Natural killer cell (primary cell): ENCODE data around the gene PPP5C. TPM values are rescaled to one million over a fixed set of nuclear protein-coding genes. Genes with fewer than 3 reads are reported as not detected.
"Not testable (repeated sequence)": the region's sequence is repeated elsewhere in the genome, so short reads cannot be mapped to it uniquely, and the experiment has no call there.

Experiments
- ATAC-seq, 3 donors: fragments of 150-1000 bp in 2 of 3; fragments of 200-7000 bp in 1 of 3; cut with Tn5 transposase; 1 replicate in 1 of 3; 2 replicates in 2 of 3; pipeline ENCODE4 v1.10.0; 2021; ENCODE audit warnings: mild to moderate bottlenecking in 2 of 3, moderate library complexity in 2 of 3
- DNase-seq, 2 donors: peaks; one replicate each; pipeline versions ENCODE4 v3.0.0 to v3.0.0-alpha.2; 2013 to 2021; ENCODE audit warnings: mixed read lengths in 1 of 2
- H3K27ac ChIP-seq: one replicate; pipeline ENCODE4 v1.5.1; 2013; ENCODE audit warnings: mild to moderate bottlenecking, low read length
- H3K27me3 ChIP-seq: one replicate; pipeline ENCODE4 v1.6.1; 2013; ENCODE audit warnings: low read length; ENCODE audit not compliant: control insufficient read depth, insufficient read depth
- H3K36me3 ChIP-seq: one replicate; pipeline ENCODE4 v1.6.1; 2013; ENCODE audit warnings: low read length; ENCODE audit not compliant: control insufficient read depth, insufficient read depth
- H3K4me1 ChIP-seq: one replicate; pipeline ENCODE4 v1.6.1; 2013; ENCODE audit warnings: low read length; ENCODE audit not compliant: control insufficient read depth, insufficient read depth
- H3K4me3 ChIP-seq: one replicate; pipeline ENCODE4 v1.5.1; 2013; ENCODE audit warnings: low read length
- H3K9me3 ChIP-seq: one replicate; pipeline ENCODE4 v1.6.1; 2013; ENCODE audit warnings: low read length; ENCODE audit not compliant: control insufficient read depth, insufficient read depth
- H3K27ac Mint-ChIP-seq, 2 donors: one replicate each; pipeline ENCODE4 v1.8.0; 2022; ENCODE audit warnings: mild to moderate bottlenecking in 2 of 2, mixed read lengths in 2 of 2, moderate library complexity in 1 of 2
- H3K27me3 Mint-ChIP-seq, 2 donors: one replicate each; pipeline ENCODE4 v1.8.0; 2022; ENCODE audit warnings: low read depth in 2 of 2, mixed read lengths in 2 of 2
- H3K36me3 Mint-ChIP-seq: one replicate; pipeline ENCODE4 v1.8.0; 2022; ENCODE audit warnings: mixed read lengths
- H3K4me1 Mint-ChIP-seq, 2 donors: one replicate each; pipeline ENCODE4 v1.8.0; 2022; ENCODE audit warnings: mixed read lengths in 2 of 2
- H3K4me3 Mint-ChIP-seq: one replicate; pipeline ENCODE4 v1.8.0; 2022; ENCODE audit warnings: mild to moderate bottlenecking, moderate library complexity, mixed read lengths
- H3K9me3 Mint-ChIP-seq, 2 donors: one replicate each; pipeline ENCODE4 v1.8.0; 2022; ENCODE audit warnings: mixed read lengths in 2 of 2
- CTCF ChIP-seq: fragments of 200-600 bp; IDR thresholded peaks from one replicate; pipeline ENCODE4 v1.8.0; 2022; ENCODE audit warnings: antibody characterized with exemption
- WGBS: methylation state at CpG from one replicate; pipeline ENCODE4 v1.1.7; 2013; ENCODE audit warnings: missing lambda C conversion rate; ENCODE audit not compliant: insufficient coverage; 5-methylcytosine and 5-hydroxymethylcytosine counted together
- intact Hi-C: fragments of 100-400 bp; cut with micrococcal nuclease; formaldehyde crosslinking; loops from one replicate; pipeline ENCODE4 v1.14.2; 2022
- total RNA-seq, 4 donors: library from RNA; stranded (reverse); fragments of 120-200 nt in 1 of 4; gene quantifications; one replicate each; pipeline versions ENCODE4 v1.2.3 to v1.2.4, GENCODE V29; 2013 to 2022

Gene PPP5C
- total RNA-seq, 3 donors from 2014 or later (not counting 1 experiment from before 2014, with no cell fraction given) = 95.4 to 106 (median 98.4) TPM

GRCh38 chr19:46320559-46320958 is 26.3 kb upstream of the PPP5C start:
- Mint-ChIP-seq H3K4me3 (no peak overlapping the region), H3K4me1 (no peaks in the 10 kb centered on the region), H3K36me3 (no peaks in the 10 kb centered on the region), H3K27ac (no peak overlapping the region), H3K27me3 (peaks cover 0 to 4% of the 10 kb centered on the region in 2 donors), H3K9me3 (no peaks in the 10 kb centered on the region)
- H3K4me1 ChIP-seq = no peaks in the 10 kb centered on the region
- no peaks in the 10 kb centered on the region for H3K36me3 ChIP-seq
- intact Hi-C loops = no loop called here
- H3K27ac ChIP-seq = no peak overlapping the region
- 84% methylated on average over 5 of the region's 5 CpGs for WGBS
- ATAC-seq (no peak), DNase-seq (no peak)
- H3K9me3 ChIP-seq = no peaks in the 10 kb centered on the region
- no peak overlapping the region for H3K4me3 ChIP-seq
- H3K27me3 ChIP-seq = no peaks in the 10 kb centered on the region
- TF ChIP-seq CTCF = no peak

- Mint-ChIP-seq H3K9me3 (peaks cover 0 to 5% of the 10 kb centered on the region in 2 donors), H3K36me3 (no peaks in the 10 kb centered on the region), H3K27me3 (peaks cover 0 to 4% of the 10 kb centered on the region in 2 donors), H3K4me1 (no peaks in the 10 kb centered on the region), H3K4me3 (no peak overlapping the region), H3K27ac (no peak overlapping the region)
- H3K36me3 ChIP-seq = no peaks in the 10 kb centered on the region
- no peaks in the 10 kb centered on the region for H3K27me3 ChIP-seq
- no peak overlapping the region for H3K4me3 ChIP-seq
- intact Hi-C loops = no loop called here
- ATAC-seq (no peak), DNase-seq (no peak)
- no peaks in the 10 kb centered on the region for H3K4me1 ChIP-seq
- no peak overlapping the region for H3K27ac ChIP-seq
- peaks cover 6% of the 10 kb centered on the region for H3K9me3 ChIP-seq
- no peak for TF ChIP-seq CTCF
- 94% methylated on average over 12 of the region's 12 CpGs for WGBS
Observed at GRCh38 chr19:46321653-46322052, 25.2 kb upstream of the PPP5C start.

- not testable (repeated sequence) for ATAC-seq, H3K4me1 Mint-ChIP-seq
Observed at GRCh38 chr19:46323227-46323626, 23.7 kb upstream of the PPP5C start.

GRCh38 chr19:46324277-46324676 is 22.6 kb upstream of the PPP5C start:
- Histone ChIP-seq H3K27me3 (no peaks in the 10 kb centered on the region), H3K9me3 (peaks cover 20% of the 10 kb centered on the region), H3K27ac (no peak overlapping the region), H3K4me3 (no peak overlapping the region), H3K4me1 (no peaks in the 10 kb centered on the region), H3K36me3 (no peaks in the 10 kb centered on the region)
- intact Hi-C loops = no loop called here
- peaks cover 2 to 7% of the 10 kb centered on the region in 2 donors for H3K27me3 Mint-ChIP-seq
- TF ChIP-seq CTCF = no peak
- H3K27ac Mint-ChIP-seq = no peak overlapping the region
- H3K4me3 Mint-ChIP-seq = no peak overlapping the region
- ATAC-seq (no peak), DNase-seq (no peak)
- WGBS = 79% methylated on average over 2 of the region's 3 CpGs
- peaks cover 0 to 12% of the 10 kb centered on the region in 2 donors for H3K9me3 Mint-ChIP-seq
- no peaks in the 10 kb centered on the region for H3K36me3 Mint-ChIP-seq
- no peaks in the 10 kb centered on the region for H3K4me1 Mint-ChIP-seq

More at GRCh38 chr19:46323227-46323626, 23.7 kb upstream of the PPP5C start:
- H3K9me3 Mint-ChIP-seq, H3K36me3 Mint-ChIP-seq, H3K4me3 ChIP-seq, DNase-seq, H3K36me3 ChIP-seq, H3K27me3 Mint-ChIP-seq, H3K27ac Mint-ChIP-seq, H3K4me1 ChIP-seq, H3K27me3 ChIP-seq, H3K4me3 Mint-ChIP-seq, H3K27ac ChIP-seq, intact Hi-C loops: not testable (repeated sequence)
- peaks cover 20% of the 10 kb centered on the region for H3K9me3 ChIP-seq
- 97% methylated on average over 8 of the region's 9 CpGs for WGBS
